ENCODE results near the gene ELOVL7.

DNA sequence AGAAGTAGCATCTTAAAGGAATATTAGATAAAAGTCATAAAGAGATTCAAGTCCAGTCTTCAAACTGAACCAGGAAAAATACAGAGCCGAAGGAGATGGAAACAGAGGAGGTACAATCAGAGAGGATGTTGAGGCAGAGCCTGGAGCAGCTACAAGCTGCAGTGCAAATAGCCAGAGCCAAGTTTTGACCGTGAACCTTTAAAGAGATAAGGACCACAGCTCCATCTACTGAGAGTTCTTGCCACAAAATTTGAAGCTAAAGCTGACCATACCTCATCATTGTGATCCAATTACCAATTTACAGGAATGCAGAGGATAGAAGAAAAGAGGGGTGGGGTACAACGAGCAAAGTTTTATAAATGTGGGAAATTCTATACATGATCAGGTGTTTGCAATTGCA is 133.7 kb downstream of the ELOVL7 start:
- no peak for TF ChIP-seq POLR2A (IDR thresholded peaks at IDR 0.05; ENCODE audit: low read depth, low read length)
- no peak for TF ChIP-seq POLR2AphosphoS5 (IDR thresholded peaks at IDR 0.05; ENCODE audit: low read depth, low read length)
- TF ChIP-seq POU2F2 (IDR thresholded peaks at IDR 0.05; ENCODE audit: low read depth, low read length), result no peak

Measured in GM12891 (cell line).